Activated naive CD8-positive, alpha-beta T cell treated with anti-CD3 and anti-CD28 coated beads, Interleukin-2, amount 50 U/mL, for 16 hours (primary cell): ENCODE results near the gene PTER.

ENCODE experiments used
- DNase-seq: peaks from one replicate; pipeline ENCODE4 v3.0.0-alpha.2; 2020; ENCODE audit warnings: low read depth, low spot score

Gene PTER

GRCh38 chr10:16470747-16471146, 33.9 kb downstream of the PTER start:
- no peak for DNase-seq

- no peak for DNase-seq
These were observed 36.0 kb downstream of the PTER start for GRCh38 chr10:16472828-16473227.

GRCh38 chr10:16477757-16478156, 40.9 kb downstream of the PTER start:
- DNase-seq, result no peak

GRCh38 chr10:16478801-16479200, 42.0 kb downstream of the PTER start:
- no peak for DNase-seq

- no peak for DNase-seq
These were observed 44.4 kb downstream of the PTER start for GRCh38 chr10:16481052-16481728.

GRCh38 chr10:16483241-16483917, 46.6 kb downstream of the PTER start:
- no peak for DNase-seq

GRCh38 chr10:16490511-16490910, 53.7 kb downstream of the PTER start:
- no peak for DNase-seq

- DNase-seq, result no peak
These were observed 55.1 kb downstream of the PTER start for GRCh38 chr10:16491933-16492332.

GRCh38 chr10:16493884-16494536, 57.2 kb downstream of the PTER start:
- no peak for DNase-seq

GRCh38 chr10:16497911-16498310, 61.1 kb downstream of the PTER start:
- no peak for DNase-seq

- no peak for DNase-seq
These were observed 68.4 kb downstream of the PTER start for GRCh38 chr10:16505161-16505560.

GRCh38 chr10:16509996-16510395, 73.2 kb downstream of the PTER start:
- DNase-seq, result no peak

GRCh38 chr10:16510843-16511242, 74.0 kb downstream of the PTER start:
- DNase-seq, result no peak

- DNase-seq, result no peak
These were observed 82.0 kb downstream of the PTER start for GRCh38 chr10:16518822-16519221.

- no peak for DNase-seq
These were observed 82.6 kb downstream of the PTER start for GRCh38 chr10:16519250-16519907.

GRCh38 chr10:16519908-16520861, 83.4 kb downstream of the PTER start:
- DNase-seq, result no peak

GRCh38 chr10:16520900-16521299, 84.1 kb downstream of the PTER start:
- DNase-seq, result no peak

GRCh38 chr10:16521311-16522016, 84.7 kb downstream of the PTER start, which contains the start of gene C1QL3:
TSS of gene C1QL3 (minus strand) at chr10:16521879. CDS start at chr10:16521065, 814 bp downstream.
- no peak for DNase-seq

- no peak for DNase-seq
These were observed 90.6 kb downstream of the PTER start for GRCh38 chr10:16527452-16527851.

- no peak for DNase-seq
These were observed 93.0 kb downstream of the PTER start for GRCh38 chr10:16529853-16530252.
